ENCODE results near the gene SIDT1. TPM values are rescaled to one million over a fixed set of nuclear protein-coding genes. Genes with fewer than 3 reads are reported as not detected.

The SIDT1 gene
- total and polyA plus RNA-seq, 4 donors: 1.0 to 16.3 (median 4.6) TPM

DNA sequence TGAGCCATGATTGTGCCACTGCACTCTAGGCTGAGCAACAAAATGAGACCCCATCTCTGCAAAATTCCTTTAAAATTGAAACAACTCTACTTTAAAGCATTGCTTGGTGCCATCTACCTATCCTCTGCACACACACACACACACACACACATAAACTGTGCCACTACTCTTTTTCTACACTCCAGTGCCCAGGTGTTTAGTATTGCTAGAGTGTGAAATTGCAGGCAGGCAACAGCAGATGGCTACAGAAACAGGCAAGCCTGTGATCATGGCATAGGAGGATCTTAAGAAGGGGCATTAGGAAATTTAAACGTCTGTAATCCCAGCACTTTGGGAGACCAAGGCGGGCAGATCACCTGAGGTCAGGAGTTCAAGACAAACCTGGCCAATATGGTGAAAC is 39.0 kb downstream of the SIDT1 start:
- Histone ChIP-seq H3K9me3 (ENCODE audit: control insufficient read depth in 4 of 4, insufficient read depth in 3 of 4, low read length in 3 of 4) (no peaks in the 10 kb centered on the region), H3K27me3 (ENCODE audit: control insufficient read depth in 3 of 3, insufficient read depth in 3 of 3, low read length in 2 of 3) (no peaks in the 10 kb centered on the region), H3K36me3 (ENCODE audit: control insufficient read depth in 4 of 4, insufficient read depth in 4 of 4, low read length in 4 of 4) (no peaks in the 10 kb centered on the region), H3K27ac (ENCODE audit: low read depth in 1 of 2, low read length in 1 of 2) (no peak overlapping the region), H3K4me3 (no peak overlapping the region), H3K4me1 (ENCODE audit: control insufficient read depth in 5 of 5, insufficient read depth in 5 of 5, low read length in 5 of 5) (no peaks in the 10 kb centered on the region), H3K9ac (ENCODE audit: insufficient read depth in 1 of 2, low read length in 2 of 2) (no peak overlapping the region)
- no peak for DNase-seq
- TF ChIP-seq, protein P1, sequence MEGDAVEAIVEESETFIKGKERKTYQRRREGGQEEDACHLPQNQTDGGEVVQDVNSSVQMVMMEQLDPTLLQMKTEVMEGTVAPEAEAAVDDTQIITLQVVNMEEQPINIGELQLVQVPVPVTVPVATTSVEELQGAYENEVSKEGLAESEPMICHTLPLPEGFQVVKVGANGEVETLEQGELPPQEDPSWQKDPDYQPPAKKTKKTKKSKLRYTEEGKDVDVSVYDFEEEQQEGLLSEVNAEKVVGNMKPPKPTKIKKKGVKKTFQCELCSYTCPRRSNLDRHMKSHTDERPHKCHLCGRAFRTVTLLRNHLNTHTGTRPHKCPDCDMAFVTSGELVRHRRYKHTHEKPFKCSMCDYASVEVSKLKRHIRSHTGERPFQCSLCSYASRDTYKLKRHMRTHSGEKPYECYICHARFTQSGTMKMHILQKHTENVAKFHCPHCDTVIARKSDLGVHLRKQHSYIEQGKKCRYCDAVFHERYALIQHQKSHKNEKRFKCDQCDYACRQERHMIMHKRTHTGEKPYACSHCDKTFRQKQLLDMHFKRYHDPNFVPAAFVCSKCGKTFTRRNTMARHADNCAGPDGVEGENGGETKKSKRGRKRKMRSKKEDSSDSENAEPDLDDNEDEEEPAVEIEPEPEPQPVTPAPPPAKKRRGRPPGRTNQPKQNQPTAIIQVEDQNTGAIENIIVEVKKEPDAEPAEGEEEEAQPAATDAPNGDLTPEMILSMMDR (IDR thresholded peaks at IDR 0.05; ENCODE audit: control extremely low read depth, extremely low read depth): no peak
- 69 to 73% methylated on average over 2 of the region's 2 CpGs for WGBS, 2 donors
- ATAC-seq (ENCODE audit: insufficient read depth, low FRiP score): no peak

DNA sequence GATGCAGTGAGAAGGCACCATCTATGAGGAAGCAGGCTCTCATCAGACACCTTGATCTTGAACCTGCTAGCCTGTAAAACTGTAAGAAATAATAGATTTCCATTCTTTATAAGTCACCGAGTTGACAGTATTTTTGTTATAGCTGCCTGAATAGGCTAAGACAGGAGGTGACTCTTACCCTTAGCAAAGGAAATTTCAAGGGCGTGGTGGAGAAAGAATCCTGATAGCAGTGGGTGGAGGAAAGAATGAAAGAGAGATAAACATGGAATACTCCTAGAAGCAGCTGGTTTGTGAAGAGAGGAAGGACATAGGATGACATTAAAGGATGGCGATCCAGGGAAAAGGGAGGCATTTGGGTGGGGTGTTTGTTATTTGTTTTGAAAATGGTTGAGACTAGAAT is 41.4 kb downstream of the SIDT1 start:
- H3K9me3 ChIP-seq (ENCODE audit: control insufficient read depth in 4 of 4, insufficient read depth in 3 of 4, low read length in 3 of 4): no peaks in the 10 kb centered on the region
- TF ChIP-seq, protein P1 (IDR thresholded peaks at IDR 0.05; ENCODE audit: control extremely low read depth, extremely low read depth): no peak
- H3K4me1 ChIP-seq (ENCODE audit: control insufficient read depth in 5 of 5, insufficient read depth in 5 of 5, low read length in 5 of 5): no peaks in the 10 kb centered on the region
- H3K36me3 ChIP-seq (ENCODE audit: control insufficient read depth in 4 of 4, insufficient read depth in 4 of 4, low read length in 4 of 4): no peaks in the 10 kb centered on the region
- DNase-seq: no peak
- H3K27me3 ChIP-seq (ENCODE audit: control insufficient read depth in 3 of 3, insufficient read depth in 3 of 3, low read length in 2 of 3): no peaks in the 10 kb centered on the region
- no peak for ATAC-seq (ENCODE audit: insufficient read depth, low FRiP score)
- H3K27ac ChIP-seq (ENCODE audit: low read depth in 1 of 2, low read length in 1 of 2): no peak overlapping the region
- no peak overlapping the region for H3K9ac ChIP-seq (ENCODE audit: insufficient read depth in 1 of 2, low read length in 2 of 2)
- 72 to 94% methylated on average over 3 of the region's 3 CpGs for WGBS, 2 donors
- H3K4me3 ChIP-seq: no peak overlapping the region

DNA sequence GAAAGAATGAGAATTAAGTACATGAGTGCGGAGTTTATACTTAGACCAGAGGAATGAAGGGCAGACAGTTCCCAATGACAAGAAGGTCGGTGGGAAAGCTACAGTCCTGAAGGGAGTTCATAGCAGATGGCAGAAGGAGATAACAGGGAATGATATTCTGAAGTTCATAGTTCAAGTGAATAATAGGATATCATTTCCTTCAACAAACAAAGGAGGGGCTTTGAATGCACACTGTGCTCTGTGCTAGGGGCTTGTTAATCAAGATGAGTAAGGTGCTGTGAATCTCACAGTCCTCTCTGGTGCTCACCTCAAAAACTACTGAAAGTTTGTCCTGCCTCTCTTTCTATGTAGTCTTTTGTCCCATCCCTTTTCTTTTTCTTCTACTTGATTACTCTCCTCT is 41.9 kb downstream of the SIDT1 start:
- TF ChIP-seq, protein P1 (IDR thresholded peaks at IDR 0.05; ENCODE audit: control extremely low read depth, extremely low read depth): no peak
- H3K36me3 ChIP-seq (ENCODE audit: control insufficient read depth in 4 of 4, insufficient read depth in 4 of 4, low read length in 4 of 4): no peaks in the 10 kb centered on the region

DNA sequence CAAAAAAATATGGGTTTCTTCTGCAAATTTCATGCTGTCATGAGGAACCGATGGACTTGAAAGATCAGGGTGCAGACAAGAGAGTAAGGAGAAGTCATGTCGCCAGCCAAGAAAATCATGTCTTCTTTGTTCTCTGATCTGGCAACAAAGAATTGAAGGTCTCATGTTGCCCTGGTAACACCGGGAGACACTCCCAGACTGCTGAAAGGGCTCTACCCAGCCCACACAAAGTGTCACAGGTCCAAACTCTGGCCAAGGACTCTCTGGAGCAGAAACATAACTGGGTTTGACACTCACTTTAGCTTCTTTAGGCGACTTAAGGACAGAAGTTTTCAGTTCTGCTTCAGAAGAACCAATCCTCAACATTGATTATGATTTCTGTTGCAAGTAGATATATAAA is 42.9 kb downstream of the SIDT1 start:
- Histone ChIP-seq H3K4me1 (ENCODE audit: control insufficient read depth in 5 of 5, insufficient read depth in 5 of 5, low read length in 5 of 5) (no peaks in the 10 kb centered on the region), H3K27me3 (ENCODE audit: control insufficient read depth in 3 of 3, insufficient read depth in 3 of 3, low read length in 2 of 3) (no peaks in the 10 kb centered on the region), H3K9ac (ENCODE audit: insufficient read depth in 1 of 2, low read length in 2 of 2) (no peak overlapping the region), H3K36me3 (ENCODE audit: control insufficient read depth in 4 of 4, insufficient read depth in 4 of 4, low read length in 4 of 4) (no peaks in the 10 kb centered on the region), H3K4me3 (no peak overlapping the region), H3K9me3 (ENCODE audit: control insufficient read depth in 4 of 4, insufficient read depth in 3 of 4, low read length in 3 of 4) (no peaks in the 10 kb centered on the region), H3K27ac (ENCODE audit: low read depth in 1 of 2, low read length in 1 of 2) (no peak overlapping the region)
- TF ChIP-seq, protein P1 (IDR thresholded peaks at IDR 0.05; ENCODE audit: control extremely low read depth, extremely low read depth): no peak
- 45 to 61% methylated on average over 4 of the region's 4 CpGs for WGBS, 2 donors
- no peak for ATAC-seq (ENCODE audit: insufficient read depth, low FRiP score)
- DNase-seq: no peak

More for the DNA sequence above, 41.9 kb downstream of the SIDT1 start:
- Histone ChIP-seq H3K4me1 (ENCODE audit: control insufficient read depth in 5 of 5, insufficient read depth in 5 of 5, low read length in 5 of 5) (no peaks in the 10 kb centered on the region), H3K9me3 (ENCODE audit: control insufficient read depth in 4 of 4, insufficient read depth in 3 of 4, low read length in 3 of 4) (no peaks in the 10 kb centered on the region), H3K27me3 (ENCODE audit: control insufficient read depth in 3 of 3, insufficient read depth in 3 of 3, low read length in 2 of 3) (no peaks in the 10 kb centered on the region), H3K9ac (ENCODE audit: insufficient read depth in 1 of 2, low read length in 2 of 2) (no peak overlapping the region), H3K4me3 (no peak overlapping the region), H3K27ac (ENCODE audit: low read depth in 1 of 2, low read length in 1 of 2) (no peak overlapping the region)
- WGBS, 2 donors: 57 to 60% methylated on average over 2 of the region's 2 CpGs
- DNase-seq: no peak
- ATAC-seq (ENCODE audit: insufficient read depth, low FRiP score): no peak
